GM19324 (cell line): ENCODE data around the gene MIAT.

Experiments used
- ATAC-seq: cut with Tn5 transposase; IDR thresholded peaks from one replicate; pipeline ENCODE4 v1.9.1; 2021; ENCODE audit warnings: mild to moderate bottlenecking, moderate library complexity; ENCODE audit not compliant: unreplicated experiment, low FRiP score

The MIAT gene

DNA sequence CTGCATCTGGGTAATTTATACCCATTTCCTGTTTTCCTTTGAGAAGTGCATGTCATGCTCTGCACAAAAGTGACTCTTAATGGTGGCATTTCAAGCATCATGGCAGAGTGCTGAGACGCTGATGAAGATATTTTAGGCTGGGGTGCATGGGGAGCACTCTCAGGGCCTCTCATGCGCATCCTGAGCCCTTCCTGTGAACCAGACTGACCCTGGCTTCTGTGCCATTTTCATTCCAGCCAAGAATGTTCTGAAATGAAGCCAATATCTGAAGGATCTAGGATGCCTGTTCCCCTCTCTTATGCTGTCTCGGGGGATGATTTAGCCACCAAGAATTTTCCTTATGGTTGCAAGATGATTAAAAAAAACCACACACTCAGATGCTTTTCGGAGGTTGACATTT, 61.5 kb downstream of the MIAT start:
- no peak for ATAC-seq

- no peak for ATAC-seq
Measured at GRCh38 chr22:26722159-26722558, 64.8 kb downstream of the MIAT start.

DNA sequence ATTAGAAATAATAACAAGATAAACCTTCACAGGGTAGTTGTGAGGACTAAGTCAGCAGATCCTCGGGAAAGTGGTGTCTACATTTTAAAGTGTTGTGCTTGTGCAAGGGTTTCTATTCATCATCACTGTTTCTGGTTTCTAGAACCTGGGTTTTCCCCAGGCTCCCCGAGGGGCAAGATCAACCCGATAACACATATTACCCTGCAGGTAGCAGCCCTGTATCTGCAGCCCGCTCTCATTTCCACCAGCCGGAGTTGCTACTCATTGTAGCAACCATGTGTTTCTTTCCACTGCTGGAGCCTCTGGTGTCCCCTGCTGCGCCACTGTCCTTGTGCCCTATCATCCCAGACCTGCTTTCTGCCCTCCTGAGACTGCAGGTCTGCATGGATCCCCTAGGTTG, 67.0 kb downstream of the MIAT start:
- ATAC-seq = no peak

- ATAC-seq = no peak
Measured at GRCh38 chr22:26725012-26725676, 67.8 kb downstream of the MIAT start.
